ENCODE measurements around the gene CPEB2. TPM values are rescaled to one million over a fixed set of nuclear protein-coding genes. Genes with fewer than 3 reads are reported as not detected.
A peak's percentile ranks its signal among the peaks of the same experiment; 100 is the strongest.

The CPEB2 gene
- total RNA-seq, 1 donor from 2014 or later = 12.5 TPM

GRCh38 chr4:14994242-14994641 is 8.0 kb upstream of the CPEB2 start:
- Mint-ChIP-seq H3K27ac (peak overlapping the region; percentile 12), H3K36me3 (no peaks in the 10 kb centered on the region), H3K27me3 (peaks cover 4% of the 10 kb centered on the region), H3K9me3 (no peaks in the 10 kb centered on the region), H3K4me1 (ENCODE audit: unreplicated experiment) (no peaks in the 10 kb centered on the region), H3K4me3 (no peak overlapping the region)
- TF ChIP-seq CTCF (conservative IDR thresholded peaks at IDR 0.05) = no peak
- DNase-seq (ENCODE audit: extremely low spot score, unreplicated experiment) = no peak

GRCh38 chr4:15001248-15001868 is 923 bp upstream of the CPEB2 start:
- peak; percentile 67 for DNase-seq (ENCODE audit: extremely low spot score, unreplicated experiment)
- TF ChIP-seq CTCF (conservative IDR thresholded peaks at IDR 0.05) = no peak
- H3K36me3 Mint-ChIP-seq = peaks cover 4% of the 10 kb centered on the region
- H3K27ac Mint-ChIP-seq = peak overlapping the region; percentile 98
- no peaks in the 10 kb centered on the region for H3K9me3 Mint-ChIP-seq
- peaks cover 4% of the 10 kb centered on the region for H3K4me1 Mint-ChIP-seq (ENCODE audit: unreplicated experiment)
- peaks cover 22% of the 10 kb centered on the region for H3K27me3 Mint-ChIP-seq
- H3K4me3 Mint-ChIP-seq = peak overlapping the region; percentile 91

- peak; percentile 76 for DNase-seq (ENCODE audit: extremely low spot score, unreplicated experiment)
- Mint-ChIP-seq H3K27ac (peak overlapping the region; percentile 83), H3K4me1 (ENCODE audit: unreplicated experiment) (peaks cover 4% of the 10 kb centered on the region), H3K27me3 (peaks cover 29% of the 10 kb centered on the region), H3K9me3 (no peaks in the 10 kb centered on the region), H3K4me3 (peak overlapping the region; percentile 91), H3K36me3 (peaks cover 9% of the 10 kb centered on the region)
- no peak for TF ChIP-seq CTCF (conservative IDR thresholded peaks at IDR 0.05)
These were observed 549 bp downstream of the CPEB2 start for GRCh38 chr4:15002659-15003400.

GRCh38 chr4:15003401-15003890 is 1.2 kb downstream of the CPEB2 start:
- DNase-seq (ENCODE audit: extremely low spot score, unreplicated experiment) = peak; percentile 71
- H3K9me3 Mint-ChIP-seq = no peaks in the 10 kb centered on the region
- no peak overlapping the region for H3K27ac Mint-ChIP-seq

More at GRCh38 chr4:15003401-15003890, 1.2 kb downstream of the CPEB2 start:
- peaks cover 29% of the 10 kb centered on the region for H3K27me3 Mint-ChIP-seq
- TF ChIP-seq CTCF (conservative IDR thresholded peaks at IDR 0.05) = peak; percentile 27
- H3K4me3 Mint-ChIP-seq = peak overlapping the region; percentile 91
- H3K4me1 Mint-ChIP-seq (ENCODE audit: unreplicated experiment) = peaks cover 4% of the 10 kb centered on the region
- peaks cover 13% of the 10 kb centered on the region for H3K36me3 Mint-ChIP-seq

Data from type B pancreatic cell (in vitro differentiated cells).